Gastrocnemius medialis (tissue), 4 donors: ENCODE data around the gene HABP4. TPM values are rescaled to one million over a fixed set of nuclear protein-coding genes. Genes with fewer than 3 reads are reported as not detected.
A peak's percentile ranks its signal among the peaks of the same experiment; 100 is the strongest.

Experiments used
- ATAC-seq, 2 donors: fragments of 150-250 bp; one replicate each; pipeline ENCODE4 v1.9.1; 2016
- DNase-seq, 2 donors: peaks; one replicate each; pipeline ENCODE4 v3.0.0-alpha.2; 2019
- H3K27ac ChIP-seq, 4 donors: fragments of 200-600 bp; sonication (generic); 1 replicate in 1 of 4; 2 replicates in 3 of 4; pipeline ENCODE4 v1.5.1; 2016 to 2018; ENCODE audit warnings: mild to moderate bottlenecking in 2 of 4, moderate library complexity in 1 of 4
- H3K27me3 ChIP-seq, 3 donors: fragments of 200-600 bp; sonication (generic) in 2 of 3; 1 replicate in 1 of 3; 2 replicates in 2 of 3; pipeline versions ENCODE4 v1.5.1 to v1.6.0; 2016 to 2019; ENCODE audit warnings: mild to moderate bottlenecking in 1 of 3, moderate library complexity in 1 of 3
- H3K36me3 ChIP-seq, 2 donors: fragments of 200-600 bp; sonication (generic) in 1 of 2; one replicate each; pipeline ENCODE4 v1.5.1; 2017 to 2018
- H3K4me1 ChIP-seq, 2 donors: fragments of 200-600 bp; sonication (generic) in 1 of 2; one replicate each; pipeline ENCODE4 v1.5.1; 2016 to 2017; ENCODE audit warnings: mild to moderate bottlenecking in 2 of 2
- H3K4me3 ChIP-seq, 4 donors: fragments of 200-600 bp; sonication (generic) in 3 of 4; 1 replicate in 1 of 4; 2 replicates in 3 of 4; pipeline ENCODE4 v1.5.1; 2016 to 2019; ENCODE audit warnings: mild to moderate bottlenecking in 2 of 4
- H3K9me3 ChIP-seq, 3 donors: fragments of 200-600 bp; sonication (generic) in 2 of 3; 1 replicate in 1 of 3; 2 replicates in 2 of 3; pipeline ENCODE4 v1.5.1; 2016 to 2019
- CTCF ChIP-seq, 5 experiments: fragments of 450-650 bp in 3 of 5; fragments of 200-600 bp in 2 of 5; sonication (generic) in 2 of 5; IDR thresholded peaks in 4 of 5; conservative IDR thresholded peaks in 1 of 5; 1 replicate in 4 of 5; 2 replicates in 1 of 5; pipeline ENCODE4 v1.5.1; 2016 to 2019; ENCODE audit warnings: antibody characterized with exemption in 5 of 5, mild to moderate bottlenecking in 3 of 5, moderate library complexity in 3 of 5
- POLR2A ChIP-seq, 2 donors: fragments of 450-650 bp; IDR thresholded peaks; one replicate each; pipeline ENCODE4 v1.6.1; 2017; ENCODE audit warnings: antibody characterized with exemption in 2 of 2, mild to moderate bottlenecking in 2 of 2, moderate library complexity in 2 of 2
- in situ Hi-C, 4 donors: fragments of 200-750 bp; cut with MboI; loops; one replicate each; pipeline versions ENCODE4 v1.15.0 to v1.8.0; 2017; ENCODE audit warnings: low sequenced_read_pairs in 4 of 4
- intact Hi-C: fragments of 100-400 bp; cut with DNase I; formaldehyde crosslinking; loops from one replicate; pipeline ENCODE4 v1.15.1; 2023; ENCODE audit warnings: low total_unique reads
- total RNA-seq, 4 donors: library from RNA; depleted of rRNA; stranded (reverse); fragments of >200 nt; gene quantifications; one replicate each; pipeline versions ENCODE4 v1.1.0 to v1.2.3, GENCODE V29; 2016

Gene HABP4
- total RNA-seq, 4 donors from 2014 or later: 6.2 to 19.3 (median 12.3) TPM

DNA sequence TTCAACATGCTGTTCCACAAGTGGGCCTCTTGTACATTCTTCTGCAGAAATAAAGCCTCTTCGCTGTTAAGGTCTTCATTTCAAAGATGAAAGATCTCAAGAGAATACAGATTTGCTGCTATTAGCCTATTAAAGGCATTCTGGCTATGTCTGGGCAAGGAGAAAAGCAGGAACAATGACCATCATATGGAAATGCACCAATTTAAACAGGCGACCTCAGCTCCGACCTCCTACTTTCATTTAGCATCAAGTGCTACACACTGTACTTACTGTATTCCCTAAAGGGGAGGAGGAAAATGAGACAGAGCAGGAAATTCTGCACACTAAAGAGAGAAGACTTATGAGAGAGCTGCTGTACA is 64.8 kb downstream of the HABP4 start:
- intact Hi-C loops: no loop called here
- ATAC-seq: no peak

GRCh38 chr9:96515621-96516470 is 65.9 kb downstream of the HABP4 start:
- intact Hi-C loops: no loop called here

More for the DNA sequence above, 64.8 kb downstream of the HABP4 start:
- TF ChIP-seq CTCF (IDR thresholded peaks at IDR 0.05 in 4 of 5, conservative IDR thresholded peaks at IDR 0.05 in 1 of 5) (no peak), POLR2A (IDR thresholded peaks at IDR 0.05) (no peak)
- Histone ChIP-seq H3K27ac (peak overlapping the region; percentile 29 to 61 (median 47)), H3K4me1 (peaks cover 0 to 3% of the 10 kb centered on the region in 2 donors), H3K9me3 (no peaks in the 10 kb centered on the region), H3K4me3 (no peak overlapping the region), H3K27me3 (no peaks in the 10 kb centered on the region), H3K36me3 (no peaks in the 10 kb centered on the region)
- in situ Hi-C loops: no loop called here
- DNase-seq: no peak

GRCh38 chr9:96519095-96519494 is 69.1 kb downstream of the HABP4 start:
- Histone ChIP-seq H3K9me3 (no peaks in the 10 kb centered on the region), H3K4me3 (no peak overlapping the region), H3K36me3 (no peaks in the 10 kb centered on the region), H3K4me1 (peaks cover 0 to 3% of the 10 kb centered on the region in 2 donors), H3K27me3 (no peaks in the 10 kb centered on the region), H3K27ac (no peak overlapping the region)
- in situ Hi-C loops (no loop called here), intact Hi-C loops (no loop called here)
- TF ChIP-seq POLR2A (IDR thresholded peaks at IDR 0.05) (no peak), CTCF (IDR thresholded peaks at IDR 0.05 in 4 of 5, conservative IDR thresholded peaks at IDR 0.05 in 1 of 5) (no peak)
- ATAC-seq: no peak
- no peak for DNase-seq

More at GRCh38 chr9:96515621-96516470, 65.9 kb downstream of the HABP4 start:
- H3K27me3 ChIP-seq: no peaks in the 10 kb centered on the region
- peak overlapping the region; percentile 29 to 61 (median 47) for H3K27ac ChIP-seq
- peaks cover 0 to 3% of the 10 kb centered on the region in 2 donors for H3K4me1 ChIP-seq
- H3K36me3 ChIP-seq: no peaks in the 10 kb centered on the region
- no peaks in the 10 kb centered on the region for H3K9me3 ChIP-seq
- TF ChIP-seq POLR2A (IDR thresholded peaks at IDR 0.05): no peak
- no peak for TF ChIP-seq CTCF (IDR thresholded peaks at IDR 0.05 in 4 of 5, conservative IDR thresholded peaks at IDR 0.05 in 1 of 5)
- H3K4me3 ChIP-seq: no peak overlapping the region
- ATAC-seq (peak; percentile 42 to 46), DNase-seq (no peak)
- in situ Hi-C loops: no loop called here

DNA sequence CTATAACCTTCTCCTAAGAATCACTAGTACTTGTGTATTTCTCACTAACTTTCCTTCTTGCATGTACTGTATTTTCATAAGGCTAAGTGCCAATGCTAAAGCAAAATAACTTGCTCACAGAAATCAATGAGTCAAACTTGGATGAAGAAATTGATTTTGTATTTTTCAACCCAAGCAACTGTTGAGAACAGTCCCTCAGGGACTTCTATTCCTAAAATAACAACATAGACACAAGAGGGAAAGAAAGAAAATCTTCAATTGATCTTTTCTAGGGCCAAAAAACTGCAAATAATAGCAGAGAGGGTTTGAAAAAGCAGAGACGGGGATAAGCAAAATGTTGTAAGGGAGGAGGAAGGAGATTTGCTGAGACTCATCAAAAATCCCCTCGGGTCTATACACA is 69.8 kb downstream of the HABP4 start:
- DNase-seq (no peak), ATAC-seq (no peak)
- Histone ChIP-seq H3K4me1 (peaks cover 0 to 3% of the 10 kb centered on the region in 2 donors), H3K4me3 (no peak overlapping the region), H3K36me3 (no peaks in the 10 kb centered on the region), H3K27me3 (no peaks in the 10 kb centered on the region), H3K27ac (peak overlapping the region; percentile 0 to 34 (median 2)), H3K9me3 (no peaks in the 10 kb centered on the region)
- in situ Hi-C loops: loop anchor here in 1 of 4 donors (10.0 kb wide), 1 partner anchor 65 kb away; no protein-coding TSS in a partner anchor
- TF ChIP-seq POLR2A (IDR thresholded peaks at IDR 0.05) (no peak), CTCF (IDR thresholded peaks at IDR 0.05 in 4 of 5, conservative IDR thresholded peaks at IDR 0.05 in 1 of 5) (no peak)
- intact Hi-C loops: no loop called here
